HepG2 (cell line): ENCODE results near the gene POTEG. TPM values are rescaled to one million over a fixed set of nuclear protein-coding genes. Genes with fewer than 3 reads are reported as not detected.
"Not testable (repeated sequence)": the region's sequence is repeated elsewhere in the genome, so short reads cannot be mapped to it uniquely, and the experiment has no call there.

Experiments
- ATAC-seq: fragments of 200-7000 bp; cut with Tn5 transposase; 3 replicates; pipeline ENCODE4 v1.9.1; 2020; ENCODE audit warnings: mild to moderate bottlenecking, moderate library complexity
- BruUV-seq: library from RNA; stranded (reverse); fragments of 400-500 nt; replicated peaks from 2 replicates; lab custom pipeline; 2021; lab: Mats Ljungman, UMichigan
- CTCF ChIA-PET: fragments of 300-600 bp; formaldehyde crosslinking; extraction: SDS; loops from one replicate; lab custom pipeline; 2021; ENCODE audit warnings: low total read pairs, inconsistent platforms, low intra/inter-chr PET ratio; lab: Yijun Ruan, JAX
- POLR2A ChIA-PET: fragments of 350-600 bp; sonication (Branson Sonifier 250); formaldehyde crosslinking; loops from one replicate; lab custom pipeline; 2020; ENCODE audit warnings: antibody characterized with exemption, inconsistent platforms; lab: Yijun Ruan, JAX
- DNase-seq: peaks from one replicate; pipeline ENCODE4 v3.0.0-alpha.2; 2015; ENCODE audit warnings: low spot score
- FAIRE-seq: peaks from 3 replicates; lab custom pipeline; 2011; peaks lifted over from hg19 to GRCh38; lab: Jason Lieb, UNC
- H2AFZ ChIP-seq: one replicate; pipeline ENCODE4 v1.6.1; 2011; ENCODE audit warnings: low read length, inconsistent platforms
- H3K27ac ChIP-seq: fragments of 300-600 bp; 3 replicates; pipeline ENCODE4 v1.8.0; 2011; ENCODE audit warnings: mixed run types, mild to moderate bottlenecking, mixed read lengths, low read length, inconsistent platforms; ENCODE audit not compliant: insufficient read depth; ENCODE audit errors: extremely low read length
- H3K27me3 ChIP-seq, 2 experiments: fragments of 200-600 bp in 1 of 2; 2 replicates in 1 of 2; 3 replicates in 1 of 2; pipeline versions ENCODE4 v1.6.0 to v1.8.0; 2011; ENCODE audit warnings: low read length in 2 of 2, mild to moderate bottlenecking in 2 of 2, moderate library complexity in 2 of 2, inconsistent platforms in 1 of 2; ENCODE audit not compliant: insufficient read depth in 2 of 2, control insufficient read depth in 1 of 2
- H3K36me3 ChIP-seq, 2 experiments: fragments of 200-600 bp in 1 of 2; replicated peaks in 1 of 2; 2 replicates in 1 of 2; 3 replicates in 1 of 2; pipeline versions ENCODE4 v1.5.1 to v1.8.0; 2011; ENCODE audit warnings: low read length in 2 of 2, inconsistent platforms in 1 of 2; ENCODE audit not compliant: insufficient read depth in 2 of 2, control insufficient read depth in 1 of 2
- H3K4me1 ChIP-seq: 2 replicates; pipeline ENCODE4 v1.5.1; 2012; ENCODE audit warnings: low read length, inconsistent platforms; ENCODE audit not compliant: insufficient read depth
- H3K4me2 ChIP-seq: 2 replicates; pipeline ENCODE4 v1.6.0; 2011; ENCODE audit warnings: low read depth, low read length, inconsistent platforms
- H3K4me3 ChIP-seq, 3 experiments: fragments of 200-600 bp in 1 of 3; sonication (generic), shearing (Covaris generic) in 1 of 3; replicated peaks in 1 of 3; 2 replicates each; pipeline ENCODE4 v1.5.1; 2011 to 2016; ENCODE audit warnings: low read length in 3 of 3, inconsistent platforms in 2 of 3, low read depth in 2 of 3, mild to moderate bottlenecking in 2 of 3, control low read depth in 1 of 3, mixed read lengths in 1 of 3; ENCODE audit not compliant: insufficient read depth in 1 of 3
- H3K79me2 ChIP-seq: one replicate; pipeline ENCODE4 v1.6.1; 2011; ENCODE audit warnings: low read length, inconsistent platforms; ENCODE audit not compliant: insufficient read depth
- H3K9ac ChIP-seq: 2 replicates; pipeline ENCODE4 v1.6.0; 2011; ENCODE audit warnings: mild to moderate bottlenecking, low read depth, low read length, inconsistent platforms; ENCODE audit not compliant: insufficient read depth
- H3K9me3 ChIP-seq: 2 replicates; pipeline ENCODE4 v1.5.1; 2012; ENCODE audit warnings: mild to moderate bottlenecking, low read length
- H4K20me1 ChIP-seq: 2 replicates; pipeline ENCODE4 v1.6.0; 2011; ENCODE audit warnings: inconsistent platforms, mild to moderate bottlenecking, low read length, moderate library complexity; ENCODE audit not compliant: insufficient read depth
- WGBS: methylation state at CpG from one replicate; pipeline ENCODE4 v1.1.6; 2017; ENCODE audit warnings: low lambda C conversion rate; 5-methylcytosine and 5-hydroxymethylcytosine counted together
- in situ Hi-C: cut with HindIII; loops from 2 replicates; pipeline ENCODE4 v1.10.0; 2017; ENCODE audit warnings: low pct_unique_long_range_greater_than_20kb; ENCODE audit not compliant: extremely low pct_ligation_motif_present
- intact Hi-C: fragments of 100-400 bp; cut with micrococcal nuclease; formaldehyde crosslinking; loops from one replicate; pipeline ENCODE4 v1.10.0; 2022; ENCODE audit not compliant: unreplicated experiment
- polyA plus RNA-seq, 8 experiments: library from polyadenylated mRNA; depleted of rRNA in 3 of 8; stranded (reverse) in 7 of 8; unstranded in 1 of 8; fragments of >200 nt; fragmentation: Illumina TruSeq in 4 of 8; extraction: Trizol in 4 of 8; gene quantifications; 2 replicates each; pipeline versions ENCODE4 v1.2.1 to v1.2.3, GENCODE V29; 2011 to 2016; ENCODE audit warnings: low read depth in 4 of 8, missing spikeins in 1 of 8, mixed read lengths in 1 of 8; ENCODE audit not compliant: insufficient read depth in 1 of 8
- total RNA-seq, 5 experiments: library from RNA; depleted of rRNA; stranded (reverse); fragments of >200 nt; fragmentation: Illumina TruSeq; extraction: Trizol; gene quantifications; 2 replicates each; pipeline ENCODE4 v1.2.3, GENCODE V29; 2016; ENCODE audit warnings: low read depth in 1 of 5

Gene POTEG
- total and polyA plus RNA-seq, 2 of the 13 experiments (the other 11 are each of a cell fraction or from before 2014, with no cell fraction given): not detected

GRCh38 chr14:19436311-19437125 lies 2.4 kb upstream of the POTEG start:
- H3K9ac ChIP-seq, FAIRE-seq, H3K4me1 ChIP-seq, BruUV-seq, H3K27me3 ChIP-seq, in situ Hi-C loops, POLR2A ChIA-PET, DNase-seq, H2AFZ ChIP-seq, intact Hi-C loops, H4K20me1 ChIP-seq, H3K79me2 ChIP-seq, H3K36me3 ChIP-seq, H3K27ac ChIP-seq, H3K9me3 ChIP-seq, CTCF ChIA-PET, H3K4me3 ChIP-seq, H3K4me2 ChIP-seq: not testable (repeated sequence)
- peak; percentile 55 for ATAC-seq
- no CpG with 5 or more reads among the region's 8 CpGs for WGBS

GRCh38 chr14:19435852-19436251 lies 1.7 kb upstream of the POTEG start:
- H3K27ac ChIP-seq, intact Hi-C loops, DNase-seq, BruUV-seq, in situ Hi-C loops, CTCF ChIA-PET, H3K36me3 ChIP-seq, H3K4me2 ChIP-seq, H3K27me3 ChIP-seq, H3K4me3 ChIP-seq, H3K79me2 ChIP-seq, H3K9ac ChIP-seq, POLR2A ChIA-PET, H4K20me1 ChIP-seq, H3K9me3 ChIP-seq, H2AFZ ChIP-seq, H3K4me1 ChIP-seq, FAIRE-seq: not testable (repeated sequence)
- no CpG with 5 or more reads among the region's 2 CpGs for whole genome bisulfite sequencing
- peak; percentile 49; the same call in 2 of the 3 replicates for ATAC-seq

- DNase-seq, H3K27me3 ChIP-seq, H3K36me3 ChIP-seq, H3K79me2 ChIP-seq, H3K4me2 ChIP-seq, POLR2A ChIA-PET, H4K20me1 ChIP-seq, H2AFZ ChIP-seq, ATAC-seq, H3K27ac ChIP-seq, BruUV-seq, FAIRE-seq, intact Hi-C loops, H3K9me3 ChIP-seq, H3K9ac ChIP-seq, CTCF ChIA-PET, H3K4me3 ChIP-seq, H3K4me1 ChIP-seq, in situ Hi-C loops: not testable (repeated sequence)
- 90% methylated on average over 53 of the region's 53 CpGs for WGBS
These were observed 750 bp upstream of the POTEG start for GRCh38 chr14:19434891-19435290.

- in situ Hi-C loops, H3K9ac ChIP-seq, H3K79me2 ChIP-seq, intact Hi-C loops, CTCF ChIA-PET, H3K4me2 ChIP-seq, H3K36me3 ChIP-seq, FAIRE-seq, H3K4me1 ChIP-seq, H3K9me3 ChIP-seq, H2AFZ ChIP-seq, H4K20me1 ChIP-seq, H3K4me3 ChIP-seq, POLR2A ChIA-PET, BruUV-seq, H3K27me3 ChIP-seq, H3K27ac ChIP-seq, DNase-seq, ATAC-seq: not testable (repeated sequence)
- 42% methylated on average over 7 of the region's 16 CpGs for WGBS
These were observed 376 bp downstream of the POTEG start for GRCh38 chr14:19433765-19434164.
